GM20431 (cell line): ENCODE results near the gene SKA3.

Experiments
- in situ Hi-C: fragments of 300-500 bp; cut with MseI, MboI; formaldehyde crosslinking; loops from one replicate; pipeline ENCODE4 v1.15.0; 2020; ENCODE audit warnings: low sequenced_read_pairs; ENCODE audit not compliant: unreplicated experiment

Gene SKA3

GRCh38 chr13:21118180-21118579 lies 58.2 kb downstream of the SKA3 start:
- in situ Hi-C loops, result loop anchor here (10.0 kb wide), 1 partner anchor 357 kb away; no protein-coding TSS in a partner anchor

- in situ Hi-C loops, result loop anchor here (10.0 kb wide), 1 partner anchor 358 kb away; no protein-coding TSS in a partner anchor
Observed at GRCh38 chr13:21117104-21117809, 59.1 kb downstream of the SKA3 start.

DNA sequence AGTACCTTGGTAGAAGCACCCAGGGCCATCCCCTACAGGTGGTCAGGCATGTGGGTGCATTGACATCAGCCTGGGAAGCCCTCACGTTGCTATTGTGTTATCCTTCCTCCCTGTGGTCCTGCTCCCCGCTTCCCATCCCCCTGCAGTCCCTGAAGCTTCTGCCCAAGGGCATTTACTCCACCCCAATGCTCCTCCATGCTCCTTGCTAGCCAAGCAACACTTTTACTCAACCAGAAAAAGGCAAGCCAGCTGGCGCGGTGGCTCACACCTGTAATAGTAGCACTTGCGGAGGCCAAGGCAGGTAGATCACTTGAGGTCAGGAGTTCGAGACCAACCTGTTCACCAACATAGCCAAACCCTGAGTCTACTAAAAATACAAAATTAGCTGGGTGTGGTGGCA lies 60.2 kb downstream of the SKA3 start:
- in situ Hi-C loops, result loop anchor here (10.0 kb wide), 1 partner anchor 359 kb away; no protein-coding TSS in a partner anchor

GRCh38 chr13:21115231-21115630 lies 61.1 kb downstream of the SKA3 start:
- in situ Hi-C loops, result loop anchor here (10.0 kb wide), 1 partner anchor 360 kb away; no protein-coding TSS in a partner anchor

- in situ Hi-C loops, result loop anchor here (10.0 kb wide), 1 partner anchor 363 kb away; no protein-coding TSS in a partner anchor
Observed at GRCh38 chr13:21111546-21111945, 64.8 kb downstream of the SKA3 start.

DNA sequence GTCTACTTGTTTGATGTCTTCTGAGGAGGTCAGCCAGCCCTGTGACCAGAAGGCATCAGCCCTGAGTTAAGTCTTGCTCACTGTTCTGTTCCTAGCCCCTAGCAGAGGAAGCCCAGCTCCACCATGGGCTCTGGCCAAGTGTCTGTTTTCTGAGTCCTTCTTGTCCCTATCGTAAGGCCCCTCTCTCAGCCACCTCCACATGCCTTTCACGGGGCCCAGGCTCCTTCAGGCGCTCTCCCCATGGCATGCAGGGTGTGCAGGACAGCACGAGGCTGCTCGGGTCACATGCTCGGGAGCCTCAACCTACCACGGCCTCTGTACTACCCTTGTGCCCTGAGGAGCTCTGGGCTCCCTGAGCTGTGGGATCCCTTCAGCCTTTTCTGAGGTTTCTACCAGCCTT lies 67.2 kb downstream of the SKA3 start:
- in situ Hi-C loops, result no loop called here

DNA sequence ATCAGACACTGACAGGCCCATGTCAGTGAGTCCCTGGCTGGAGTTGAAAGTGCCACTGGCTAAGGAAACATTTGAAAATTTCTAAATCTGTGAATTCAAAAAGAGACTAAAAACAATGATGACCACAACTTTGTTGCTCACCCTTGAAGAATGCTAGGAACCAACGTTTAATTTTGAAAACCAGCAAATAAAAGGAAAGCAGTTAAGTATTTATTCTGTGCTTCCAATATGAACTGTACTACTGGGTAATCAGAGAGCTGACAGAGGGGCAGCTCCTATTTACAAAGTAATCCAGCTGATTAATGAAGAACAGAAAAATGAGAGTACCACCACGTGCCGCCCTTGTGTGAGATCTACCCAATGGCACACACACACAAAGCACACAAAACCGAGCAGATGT lies 70.3 kb downstream of the SKA3 start:
- in situ Hi-C loops, result no loop called here

GRCh38 chr13:21104199-21105019 lies 71.9 kb downstream of the SKA3 start:
- in situ Hi-C loops, result no loop called here
